T-helper 1 cell (primary cell): Measurements from ENCODE around the gene CPED1.

Source experiments
- DNase-seq, 5 donors: peaks; one replicate each; pipeline ENCODE4 v3.0.0-alpha.2; 2012 to 2020

Gene CPED1

DNA sequence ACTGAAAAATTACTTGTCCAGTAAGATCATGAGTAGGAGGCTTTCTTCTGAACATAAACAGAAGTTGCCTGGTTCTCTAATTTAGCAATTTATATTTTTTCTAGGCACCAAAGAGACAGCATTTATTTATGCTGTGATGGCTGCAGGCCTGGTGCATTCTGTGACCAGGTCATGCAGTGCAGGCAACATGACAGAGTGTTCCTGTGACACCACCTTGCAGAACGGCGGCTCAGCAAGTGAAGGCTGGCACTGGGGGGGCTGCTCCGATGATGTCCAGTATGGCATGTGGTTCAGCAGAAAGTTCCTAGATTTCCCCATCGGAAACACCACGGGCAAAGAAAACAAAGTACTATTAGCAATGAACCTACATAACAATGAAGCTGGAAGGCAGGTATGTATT is 343.1 kb downstream of the CPED1 start:
- DNase-seq = no peak

DNA sequence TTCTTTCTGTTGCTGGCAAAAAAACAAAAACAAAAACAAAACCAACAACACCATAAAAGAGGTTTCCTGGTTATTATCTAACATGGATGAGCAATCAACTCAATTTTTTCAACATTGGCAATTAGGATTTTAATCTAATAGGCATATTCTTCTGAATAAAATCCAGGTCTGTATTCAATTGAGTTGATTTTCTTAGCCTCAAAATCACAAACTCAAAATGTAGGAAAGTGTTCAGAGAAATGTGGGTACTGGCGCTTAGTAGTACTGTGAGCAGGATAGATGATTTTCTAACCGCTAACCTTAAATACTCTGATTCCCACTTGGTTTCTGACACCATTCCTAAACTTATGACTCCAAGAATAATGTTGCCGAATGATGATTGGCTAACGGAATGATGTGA is 345.9 kb downstream of the CPED1 start:
- no peak for DNase-seq

DNA sequence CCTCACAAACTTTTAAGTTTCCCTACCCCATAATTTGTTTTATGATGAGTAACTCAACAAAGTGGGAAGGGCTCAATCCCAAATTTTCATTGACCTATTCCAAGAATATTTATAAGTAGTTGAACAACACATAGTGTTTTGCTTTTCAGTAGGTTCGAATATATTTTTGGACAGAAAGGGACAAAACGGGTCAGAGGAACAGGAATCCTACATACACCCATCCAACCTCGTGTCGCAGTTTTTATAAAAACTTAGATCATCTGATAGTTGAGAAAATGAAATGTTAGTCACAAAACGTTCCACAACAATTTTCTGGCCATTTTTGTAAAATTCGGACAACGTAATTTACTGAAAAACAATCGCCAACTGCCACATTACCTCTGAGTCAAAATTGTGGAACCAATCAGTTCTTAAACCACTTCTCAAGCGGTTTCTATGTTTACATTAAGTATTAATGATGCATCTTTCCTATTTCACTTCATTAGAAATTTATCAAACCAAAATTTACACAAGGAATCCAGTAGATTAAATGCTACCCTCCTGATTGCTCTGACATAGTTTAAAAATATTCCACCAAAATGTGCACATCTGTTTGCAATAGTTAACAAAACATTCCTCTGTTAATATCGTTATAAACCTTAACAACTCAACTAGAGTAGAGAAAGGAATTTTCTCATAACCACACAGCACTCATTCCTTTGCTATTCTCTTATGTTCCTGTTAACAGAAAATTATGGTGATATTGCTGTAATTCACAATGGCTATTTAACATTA is 346.6 kb downstream of the CPED1 start:
- no peak for DNase-seq

DNA sequence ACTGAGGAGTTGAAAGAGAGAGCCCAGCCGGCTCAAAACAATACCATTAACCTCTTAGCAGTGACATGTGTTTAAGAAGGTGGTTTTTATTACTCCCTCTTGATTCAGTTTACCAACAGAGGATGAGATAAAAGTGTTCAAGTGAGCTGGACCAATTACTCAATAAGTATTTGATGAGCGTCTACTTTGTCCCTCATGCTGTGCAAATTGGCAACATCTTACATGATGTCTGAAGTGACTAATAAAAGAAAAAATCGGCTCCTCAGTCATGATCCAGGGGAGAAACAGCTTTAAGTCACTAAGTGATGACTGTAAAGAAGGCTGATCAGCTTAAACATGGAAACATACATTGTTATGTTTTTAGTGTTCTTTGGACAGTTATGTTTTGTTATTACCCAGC is 348.1 kb downstream of the CPED1 start:
- DNase-seq = no peak

DNA sequence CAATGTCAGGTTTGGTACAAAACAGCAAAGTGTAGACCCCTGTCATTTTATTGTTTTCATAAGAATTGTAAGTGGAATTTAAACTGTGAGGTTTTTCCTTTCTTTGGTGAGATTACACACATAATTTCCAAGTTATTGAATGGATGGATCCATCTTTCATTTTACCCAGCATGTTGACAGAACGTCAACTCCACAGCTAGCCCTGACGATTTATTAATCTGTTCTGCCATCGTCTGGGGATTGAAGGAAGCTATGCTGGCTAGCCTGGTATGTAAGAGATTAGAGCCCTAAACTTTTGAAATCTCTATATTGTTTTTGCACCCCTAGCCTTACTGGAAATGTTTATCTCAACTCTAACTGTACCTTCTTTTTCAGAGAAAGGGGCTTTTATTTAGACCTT is 348.9 kb downstream of the CPED1 start:
- no peak for DNase-seq

DNA sequence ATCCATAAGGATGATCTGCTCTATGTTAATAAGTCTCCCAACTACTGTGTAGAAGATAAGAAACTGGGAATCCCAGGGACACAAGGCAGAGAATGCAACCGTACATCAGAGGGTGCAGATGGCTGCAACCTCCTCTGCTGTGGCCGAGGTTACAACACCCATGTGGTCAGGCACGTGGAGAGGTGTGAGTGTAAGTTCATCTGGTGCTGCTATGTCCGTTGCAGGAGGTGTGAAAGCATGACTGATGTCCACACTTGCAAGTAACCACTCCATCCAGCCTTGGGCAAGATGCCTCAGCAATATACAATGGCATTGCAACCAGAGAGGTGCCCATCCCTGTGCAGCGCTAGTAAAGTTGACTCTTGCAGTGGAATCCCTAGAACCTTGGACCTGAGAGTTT is 350.6 kb downstream of the CPED1 start:
- no peak for DNase-seq

DNA sequence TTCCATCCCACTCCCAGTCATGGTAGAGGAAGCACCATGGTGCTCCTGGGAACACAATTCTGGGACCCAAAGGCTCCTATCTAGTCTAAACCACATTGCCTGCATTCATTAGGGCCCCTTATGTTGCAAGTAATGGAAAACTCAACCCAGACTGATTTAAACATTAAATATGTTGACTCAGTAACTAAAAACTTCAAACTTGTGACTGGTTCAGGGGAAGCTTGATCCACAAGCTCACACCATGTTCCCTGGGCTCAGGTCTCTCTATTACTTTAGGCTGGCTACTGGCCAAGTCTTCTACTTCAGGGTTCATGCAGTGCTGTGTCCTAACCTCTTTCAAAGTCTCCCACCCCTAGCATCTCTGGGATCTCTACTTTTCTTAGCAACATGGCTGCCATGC is 353.4 kb downstream of the CPED1 start:
- no peak for DNase-seq

DNA sequence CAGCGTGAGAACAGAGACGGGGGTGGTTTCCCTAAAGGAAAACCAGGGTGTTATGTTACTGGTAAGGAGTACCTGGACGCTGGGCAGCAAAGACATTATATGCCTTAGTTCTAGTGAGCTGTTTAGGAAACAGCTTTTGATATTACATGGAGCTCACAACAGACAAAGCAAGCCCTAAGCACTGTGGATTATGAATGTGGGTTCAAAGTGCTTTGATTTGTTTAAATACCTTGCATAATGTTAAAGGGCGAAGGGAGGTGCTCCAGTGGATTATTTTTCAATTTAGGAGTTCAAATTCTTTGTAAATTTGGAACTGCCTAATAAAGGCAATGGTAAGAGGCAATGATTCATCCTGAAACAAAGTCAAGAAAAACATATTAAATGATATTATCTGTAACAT is 354.1 kb downstream of the CPED1 start:
- DNase-seq = no peak

DNA sequence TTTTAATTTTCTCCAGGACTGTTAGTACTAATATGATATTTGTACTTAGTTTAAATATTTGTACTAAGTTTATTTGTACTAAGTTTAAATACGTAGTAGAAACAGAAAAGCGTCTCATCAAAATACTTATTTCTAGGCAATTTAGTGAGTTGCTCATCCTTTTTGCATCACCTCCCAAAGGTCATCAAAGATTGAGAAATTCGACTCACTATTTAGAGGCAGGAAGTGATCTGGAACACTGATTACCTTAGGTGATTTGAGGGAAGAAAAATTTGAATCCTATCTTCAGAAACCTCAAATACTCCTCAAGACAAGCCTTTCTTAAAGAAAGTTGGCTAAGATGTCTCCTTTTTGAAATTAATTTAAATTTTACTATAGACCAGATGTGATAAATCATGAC is 354.8 kb downstream of the CPED1 start:
- no peak for DNase-seq

DNA sequence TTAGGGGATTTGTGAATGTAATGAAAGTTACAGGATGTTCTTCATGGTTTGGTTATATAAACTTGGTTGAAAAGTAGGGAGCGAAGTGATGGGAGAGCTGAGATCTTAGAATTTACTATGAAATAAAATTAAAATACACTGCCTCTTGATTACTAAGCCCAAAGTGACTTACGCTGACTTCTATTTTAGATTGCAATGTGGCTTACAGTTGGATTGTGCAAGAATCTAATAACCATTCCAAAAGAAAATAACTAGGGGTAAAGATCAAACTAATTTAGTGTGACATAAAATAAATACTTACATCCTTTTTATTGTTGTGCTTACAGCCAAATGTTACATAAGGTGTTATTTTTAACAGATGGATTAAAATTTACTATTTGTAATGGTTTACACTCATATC is 355.6 kb downstream of the CPED1 start:
- DNase-seq = no peak

DNA sequence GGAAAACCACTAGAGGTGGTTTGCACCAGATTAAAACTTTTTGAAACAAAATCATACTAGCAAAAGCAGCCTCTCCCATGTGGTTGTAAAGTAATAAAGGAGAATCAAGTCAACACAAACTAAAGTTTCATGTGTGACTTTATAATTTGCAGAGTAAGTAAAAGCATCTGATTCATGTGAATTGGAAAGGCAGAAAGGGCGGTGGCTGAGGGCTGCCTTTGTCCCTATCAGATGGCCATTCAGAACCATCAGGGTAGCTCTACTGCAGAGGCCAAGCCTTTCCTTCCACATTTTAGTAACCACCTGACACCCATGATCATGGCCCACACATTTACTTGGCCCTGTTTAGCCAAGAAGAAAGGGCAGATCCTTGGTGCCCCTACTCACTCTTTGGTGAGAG is 356.0 kb downstream of the CPED1 start:
- no peak for DNase-seq
